Activated gamma-delta T cell treated with Interleukin-2 at 50 U/mL for 16 hours (primary cell): ENCODE results near the gene ARL4C.
"Not testable (repeated sequence)": the region's sequence is repeated elsewhere in the genome, so short reads cannot be mapped to it uniquely, and the experiment has no call there.

Experiments
- DNase-seq: peaks from one replicate; pipeline ENCODE4 v3.0.0-alpha.2; 2020

Gene ARL4C

GRCh38 chr2:234472155-234472554, 24.7 kb downstream of the ARL4C start:
- no peak for DNase-seq

GRCh38 chr2:234469972-234470371, 26.9 kb downstream of the ARL4C start:
- no peak for DNase-seq

GRCh38 chr2:234469251-234469845, 27.5 kb downstream of the ARL4C start:
- no peak for DNase-seq

DNA sequence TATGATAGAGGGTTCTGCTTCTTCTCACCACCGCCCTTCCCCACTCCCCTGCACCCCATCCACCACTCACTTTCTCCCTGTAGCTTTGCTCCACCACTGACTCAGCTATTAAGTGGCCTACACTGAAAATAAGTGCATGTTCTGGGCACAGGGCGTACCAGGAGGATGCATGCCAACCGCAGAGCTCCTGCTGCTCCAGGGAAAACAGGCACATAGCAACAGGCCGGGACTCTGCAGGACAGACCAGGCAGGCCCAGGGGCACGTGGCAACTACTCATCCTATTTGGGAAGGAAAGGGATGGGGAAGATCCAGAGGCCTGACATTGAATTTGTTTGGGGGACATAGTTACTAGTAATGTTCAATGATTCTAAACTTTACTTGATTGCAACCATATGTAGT, 28.4 kb downstream of the ARL4C start:
- DNase-seq: no peak

- DNase-seq: no peak
These were observed 29.6 kb downstream of the ARL4C start for GRCh38 chr2:234467289-234467688.

GRCh38 chr2:234464291-234464645, 32.6 kb downstream of the ARL4C start:
- DNase-seq: no peak

- peak; percentile 66 for DNase-seq
These were observed 33.1 kb downstream of the ARL4C start for GRCh38 chr2:234463626-234464290.

DNA sequence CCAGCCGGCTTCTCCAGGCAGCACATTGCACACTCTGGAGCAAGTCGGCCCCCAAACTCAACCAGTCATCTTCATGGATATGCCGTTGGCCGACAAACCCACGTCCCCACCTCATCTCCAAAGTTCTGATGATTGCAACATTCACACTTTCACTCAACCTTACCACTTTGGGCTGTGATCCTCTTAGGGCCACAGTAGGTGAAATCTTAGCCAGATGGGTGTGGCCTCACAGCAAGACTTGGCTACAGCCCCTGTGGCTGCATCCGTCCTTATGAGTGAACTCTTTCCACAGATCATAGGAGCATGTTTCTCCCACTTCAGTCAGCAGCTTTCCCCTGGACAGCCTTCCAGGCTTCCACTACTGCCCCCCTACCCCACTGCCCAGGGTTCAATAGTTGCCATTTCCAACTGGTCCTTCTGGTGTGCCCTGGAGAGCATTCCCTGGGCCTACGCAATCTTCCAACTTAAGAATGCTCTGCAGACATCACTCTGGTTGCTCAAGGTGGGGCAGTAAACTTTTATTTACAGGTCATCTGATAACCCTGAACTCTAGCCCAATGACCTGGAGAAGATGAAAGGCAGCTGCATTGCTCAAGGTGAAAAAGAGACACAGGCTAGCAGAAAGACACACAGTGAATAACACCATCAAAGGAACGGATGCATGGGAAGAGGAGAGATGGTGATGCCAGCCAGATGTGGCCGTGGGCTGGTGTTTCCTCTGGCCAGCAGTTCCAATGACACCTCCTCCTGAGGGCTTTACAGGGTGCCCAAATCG, 34.5 kb downstream of the ARL4C start:
- DNase-seq: no peak

DNA sequence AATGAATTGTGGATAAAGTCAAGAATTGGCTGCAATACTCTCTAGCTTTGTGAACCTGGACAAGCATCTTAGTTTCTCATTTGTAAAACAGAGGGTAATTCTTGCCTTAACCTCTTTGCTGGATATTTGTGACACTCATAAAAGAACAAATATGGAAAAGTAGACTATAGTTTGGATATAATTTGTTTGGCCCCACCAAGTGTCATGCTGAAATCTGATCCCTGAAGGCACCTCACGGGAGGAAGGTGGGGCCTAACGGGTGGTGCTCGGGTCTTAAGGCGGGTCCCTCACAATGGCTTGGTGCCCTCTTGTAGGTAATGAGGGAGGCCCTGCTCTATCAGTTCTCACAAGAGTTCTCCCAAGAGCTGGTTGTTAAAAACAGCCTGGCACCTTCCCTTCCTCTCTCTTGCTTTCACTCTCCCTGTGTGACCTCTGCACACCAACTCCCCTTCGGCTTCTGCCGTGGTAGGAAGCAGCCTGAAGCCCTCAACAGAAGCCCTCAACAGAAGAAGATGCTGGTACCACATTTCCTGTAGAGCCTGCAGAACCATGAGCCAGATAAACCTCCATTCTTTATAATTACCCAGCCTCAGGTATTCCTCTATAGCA, 37.4 kb downstream of the ARL4C start:
- peak; percentile 31 for DNase-seq

DNA sequence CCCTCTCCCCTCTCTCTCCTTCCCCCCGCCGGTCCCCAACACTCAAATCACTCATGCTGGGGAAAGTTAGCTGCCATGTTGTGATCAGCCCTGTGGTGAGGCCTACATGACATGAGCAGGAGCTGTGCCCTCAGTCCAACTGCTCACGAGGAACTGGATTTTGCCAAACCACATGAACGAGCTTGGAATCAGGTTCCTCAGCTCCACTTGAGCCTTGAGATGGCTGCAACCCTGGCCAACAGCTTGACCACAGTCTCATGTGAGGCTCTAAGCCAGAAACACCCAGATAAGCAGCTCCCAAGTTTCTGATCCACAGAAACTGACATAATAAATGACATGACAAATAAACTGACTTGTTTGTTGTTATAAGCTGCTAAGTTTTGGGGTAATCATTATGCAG, 38.4 kb downstream of the ARL4C start:
- DNase-seq: no peak

DNA sequence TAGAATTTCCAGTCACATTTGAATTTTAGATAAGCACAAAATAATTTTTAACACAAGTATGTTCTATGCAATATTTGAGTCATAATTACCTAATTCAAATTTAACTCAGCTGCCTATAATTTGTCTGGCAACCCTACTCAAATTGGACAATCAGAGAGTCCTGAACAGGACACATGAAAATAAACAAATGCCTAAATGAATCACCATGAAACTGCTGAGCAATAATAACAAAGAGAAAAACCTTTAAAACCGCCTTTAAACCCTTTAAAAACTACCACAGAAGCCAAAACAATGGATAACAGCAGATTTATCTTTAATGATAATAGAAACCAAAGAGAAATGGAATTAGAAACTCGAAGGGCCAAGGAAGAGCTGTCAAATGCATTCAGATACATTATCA, 39.5 kb downstream of the ARL4C start:
- no peak for DNase-seq

- not testable (repeated sequence) for DNase-seq
These were observed 41.6 kb downstream of the ARL4C start for GRCh38 chr2:234455246-234455645.

GRCh38 chr2:234454433-234454832, 42.4 kb downstream of the ARL4C start:
- DNase-seq: peak; percentile 22

GRCh38 chr2:234453216-234453615, 43.7 kb downstream of the ARL4C start:
- DNase-seq: no peak

- DNase-seq: no peak
These were observed 44.8 kb downstream of the ARL4C start for GRCh38 chr2:234451852-234452625.

DNA sequence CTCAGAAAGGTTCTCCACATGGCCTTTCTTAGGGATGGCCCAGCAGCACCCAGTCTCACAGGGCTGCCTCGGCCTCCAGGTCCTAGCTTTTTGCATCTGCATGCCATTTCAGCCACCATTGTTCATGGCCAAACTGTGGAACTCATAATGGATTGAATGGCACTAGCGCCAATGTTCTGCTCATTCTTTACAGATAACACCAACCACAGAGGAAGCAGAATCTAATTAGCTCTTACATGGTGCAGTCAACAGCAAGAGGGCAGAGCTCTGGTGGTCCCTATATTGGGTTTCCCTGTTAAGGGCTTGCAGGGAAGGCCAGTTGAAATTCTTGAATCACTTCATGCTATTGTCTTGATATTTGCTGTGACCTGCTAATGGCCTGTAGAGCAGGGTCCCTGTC, 45.6 kb downstream of the ARL4C start:
- no peak for DNase-seq

DNA sequence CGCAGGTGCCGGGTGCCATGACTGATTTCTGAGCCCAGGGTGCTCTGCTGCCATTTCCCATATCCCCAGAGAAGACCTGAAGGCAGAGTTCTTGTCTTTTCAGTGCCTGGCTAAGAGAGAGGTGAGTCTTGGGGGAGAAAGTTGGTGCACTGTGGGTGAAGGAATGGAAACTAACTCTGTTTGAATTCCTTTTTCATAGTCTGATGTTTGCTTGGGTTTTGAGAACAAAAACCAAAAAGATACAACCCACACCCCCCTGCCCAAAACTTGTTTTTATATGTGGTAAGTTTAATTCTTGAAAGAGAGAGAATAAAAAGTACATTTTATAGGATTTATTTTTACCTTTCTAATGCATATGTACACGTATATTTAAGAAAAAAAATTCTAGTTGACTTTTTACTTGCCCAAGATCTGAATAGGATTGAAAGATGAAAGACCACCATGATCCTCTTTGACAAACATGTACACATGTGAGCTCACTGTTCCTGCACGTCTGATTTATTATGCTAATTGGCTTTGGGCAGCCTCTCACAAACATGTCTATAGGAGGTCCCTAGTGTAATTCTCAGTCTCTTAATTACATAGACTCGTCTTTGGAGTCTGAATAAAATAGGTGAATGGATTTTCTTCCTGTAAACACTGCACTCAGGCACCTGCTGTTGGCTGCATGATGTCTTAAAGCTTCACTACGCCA, 46.3 kb downstream of the ARL4C start:
- DNase-seq: no peak

DNA sequence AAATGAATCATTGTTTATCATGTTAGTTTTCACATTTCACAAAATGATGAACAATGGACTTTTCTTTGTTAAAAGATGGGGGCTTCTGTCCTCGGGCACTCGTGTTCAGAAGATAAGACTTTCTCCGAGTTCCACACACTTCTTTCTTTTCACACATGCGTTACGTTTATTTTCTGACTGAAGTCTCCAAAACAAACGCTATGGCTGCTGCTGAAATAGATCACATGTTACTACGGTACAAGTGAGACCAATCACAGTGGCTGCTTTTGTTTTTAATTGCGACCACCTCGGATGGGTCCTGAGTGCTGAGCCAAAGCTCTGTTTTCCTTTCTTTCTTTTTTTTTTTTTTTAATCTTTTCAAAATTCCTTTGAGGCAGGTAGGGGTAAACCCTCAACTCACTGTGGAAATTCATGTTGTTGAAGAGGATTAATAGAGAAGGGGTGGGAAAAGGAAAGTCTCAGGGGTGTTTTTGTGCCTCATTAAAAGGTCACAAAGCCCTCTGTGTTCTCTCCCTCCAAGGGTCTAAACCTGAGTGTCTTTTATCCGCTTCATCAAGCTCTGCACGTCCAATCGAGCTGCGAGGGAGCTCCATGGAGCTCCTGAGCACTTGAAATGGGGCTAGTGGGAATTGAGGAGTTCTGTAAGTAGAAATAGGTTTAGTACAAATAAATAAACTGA, 48.2 kb downstream of the ARL4C start:
- no peak for DNase-seq

DNA sequence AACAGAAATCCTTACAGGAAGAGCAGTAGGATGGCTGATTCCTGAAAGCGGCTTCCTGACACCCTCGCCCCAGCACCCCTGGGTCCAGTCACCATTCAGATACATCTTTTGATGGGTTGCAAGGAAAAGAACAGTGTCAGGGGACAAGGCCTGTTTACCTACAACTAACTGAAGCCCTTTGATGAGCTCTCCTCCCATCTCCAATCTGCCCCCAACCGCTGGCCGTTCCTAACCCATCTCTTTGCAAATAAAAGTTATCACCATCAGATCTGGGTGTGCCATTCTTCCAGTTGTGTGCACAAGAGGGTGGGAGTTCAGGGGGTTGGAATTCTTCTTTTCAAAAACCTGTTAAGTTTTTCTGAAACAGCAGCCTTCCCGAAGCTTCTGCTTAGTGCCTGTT, 48.9 kb downstream of the ARL4C start:
- no peak for DNase-seq

GRCh38 chr2:234447189-234447588, 49.7 kb downstream of the ARL4C start:
- no peak for DNase-seq

DNA sequence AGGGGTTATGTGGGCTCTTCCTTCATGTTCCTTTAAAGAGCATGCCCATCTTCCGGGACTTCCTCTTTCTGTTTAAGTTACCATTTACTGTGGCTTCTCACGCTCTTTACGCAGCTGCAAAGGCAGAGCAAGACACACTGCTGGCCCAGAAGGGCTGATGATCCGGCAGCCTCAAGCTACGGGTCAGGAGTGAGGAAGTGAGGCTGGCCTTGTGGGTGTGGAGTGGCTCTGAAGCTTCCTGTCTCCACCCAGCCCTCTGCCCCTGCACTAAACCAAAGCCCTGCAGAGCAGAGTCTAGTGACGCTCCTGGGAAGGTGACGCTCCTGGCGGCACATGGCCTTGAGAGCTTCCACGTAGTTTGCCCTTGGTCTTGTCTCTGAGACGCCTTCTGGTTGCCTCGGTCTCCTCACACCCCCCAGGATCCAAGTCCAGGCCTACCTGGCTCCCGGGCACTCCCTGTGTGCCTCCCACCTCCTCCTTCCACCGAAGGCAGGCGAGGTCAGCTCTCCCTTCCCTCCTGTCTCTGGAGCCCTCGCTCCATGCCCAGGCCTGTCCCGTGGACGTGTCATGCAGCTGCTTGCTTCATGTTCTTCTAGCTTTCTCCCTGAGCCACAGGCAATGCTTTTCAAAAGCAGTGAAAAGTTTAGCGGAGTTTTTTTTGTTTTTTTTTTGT, 50.3 kb downstream of the ARL4C start:
- DNase-seq: peak; percentile 81
